Measurements from ENCODE around the gene PTPN11.
"Not testable (repeated sequence)": the region's sequence is repeated elsewhere in the genome, so short reads cannot be mapped to it uniquely, and the experiment has no call there.

The PTPN11 gene

GRCh38 chr12:112418608-112419296, at the start of gene PTPN11:
Gene PTPN11, plus strand, starts transcription at chr12:112418947. Its CDS starts 165 bp downstream, at chr12:112419112.
- peak; percentile 75 to 86 for DNase-seq (ENCODE audit: low read depth in 2 of 2)

GRCh38 chr12:112370199-112370598, 48.5 kb upstream of the PTPN11 start:
- DNase-seq (ENCODE audit: low read depth in 2 of 2): no peak

- no peak for DNase-seq (ENCODE audit: low read depth in 2 of 2)
Measured at GRCh38 chr12:112370868-112371510, 47.8 kb upstream of the PTPN11 start.

- DNase-seq (ENCODE audit: low read depth in 2 of 2): no peak
Measured at GRCh38 chr12:112374166-112374740, 44.5 kb upstream of the PTPN11 start.

GRCh38 chr12:112375105-112375504, 43.6 kb upstream of the PTPN11 start:
- DNase-seq (ENCODE audit: low read depth in 2 of 2): no peak

- no peak for DNase-seq (ENCODE audit: low read depth in 2 of 2)
Measured at GRCh38 chr12:112380663-112381405, 37.9 kb upstream of the PTPN11 start.

- peak in 1 of 2 donors; percentile 24 for DNase-seq (ENCODE audit: low read depth in 2 of 2)
Measured at GRCh38 chr12:112381406-112381882, 37.3 kb upstream of the PTPN11 start.

GRCh38 chr12:112381883-112382796, 36.6 kb upstream of the PTPN11 start, which contains the start of gene HECTD4:
Gene HECTD4, minus strand, starts transcription at chr12:112382431. Its CDS starts 303 bp downstream, at chr12:112382128.
- peak; percentile 80 to 91 for DNase-seq (ENCODE audit: low read depth in 2 of 2)

- no peak for DNase-seq (ENCODE audit: low read depth in 2 of 2)
Measured at GRCh38 chr12:112382866-112383265, 35.9 kb upstream of the PTPN11 start.

GRCh38 chr12:112386726-112387125, 32.0 kb upstream of the PTPN11 start:
- DNase-seq (ENCODE audit: low read depth in 2 of 2): no peak

- no peak for DNase-seq (ENCODE audit: low read depth in 2 of 2)
Measured at GRCh38 chr12:112389228-112389627, 29.5 kb upstream of the PTPN11 start.

- not testable (repeated sequence) for DNase-seq (ENCODE audit: low read depth in 2 of 2)
Measured at GRCh38 chr12:112389922-112390654, 28.7 kb upstream of the PTPN11 start.

- DNase-seq (ENCODE audit: low read depth in 2 of 2): no peak
Measured at GRCh38 chr12:112393328-112393727, 25.4 kb upstream of the PTPN11 start.

GRCh38 chr12:112401054-112401453, 17.7 kb upstream of the PTPN11 start:
- no peak for DNase-seq (ENCODE audit: low read depth in 2 of 2)

- no peak for DNase-seq (ENCODE audit: low read depth in 2 of 2)
Measured at GRCh38 chr12:112401903-112402498, 16.7 kb upstream of the PTPN11 start.

- no peak for DNase-seq (ENCODE audit: low read depth in 2 of 2)
Measured at GRCh38 chr12:112406519-112407488, 11.9 kb upstream of the PTPN11 start.

GRCh38 chr12:112407683-112408082, 11.1 kb upstream of the PTPN11 start:
- not testable (repeated sequence) for DNase-seq (ENCODE audit: low read depth in 2 of 2)

- peak in 1 of 2 donors; percentile 8 for DNase-seq (ENCODE audit: low read depth in 2 of 2)
Measured at GRCh38 chr12:112408621-112409020, 10.1 kb upstream of the PTPN11 start.
